Effector CD4-positive, alpha-beta T cell (primary cell): ENCODE results near the gene KIF3C.
"Not testable (repeated sequence)": the region's sequence is repeated elsewhere in the genome, so short reads cannot be mapped to it uniquely, and the experiment has no call there.

ENCODE experiments used
- DNase-seq: peaks from one replicate; pipeline ENCODE4 v3.0.0-alpha.2; 2020

KIF3C gene

GRCh38 chr2:25958611-25959010 lies 23.7 kb downstream of the KIF3C start:
- DNase-seq = not testable (repeated sequence)

GRCh38 chr2:25957743-25958142 lies 24.6 kb downstream of the KIF3C start:
- DNase-seq = no peak

GRCh38 chr2:25955869-25956535 lies 26.3 kb downstream of the KIF3C start:
- DNase-seq = no peak

GRCh38 chr2:25955036-25955435 lies 27.3 kb downstream of the KIF3C start:
- DNase-seq = no peak

GRCh38 chr2:25954199-25954752 lies 28.0 kb downstream of the KIF3C start:
- DNase-seq = no peak

- peak; percentile 57 for DNase-seq
Measured at GRCh38 chr2:25951071-25951547, 31.2 kb downstream of the KIF3C start.

GRCh38 chr2:25948437-25948836 lies 33.9 kb downstream of the KIF3C start:
- no peak for DNase-seq

- DNase-seq = no peak
Measured at GRCh38 chr2:25941042-25941441, 41.3 kb downstream of the KIF3C start.

GRCh38 chr2:25939257-25939668 lies 43.0 kb downstream of the KIF3C start:
- DNase-seq = no peak

- DNase-seq = no peak
Measured at GRCh38 chr2:25938345-25938744, 44.0 kb downstream of the KIF3C start.

GRCh38 chr2:25936889-25937545 lies 45.3 kb downstream of the KIF3C start:
- DNase-seq = no peak

GRCh38 chr2:25933622-25934021 lies 48.7 kb downstream of the KIF3C start:
- DNase-seq = no peak

- no peak for DNase-seq
Measured at GRCh38 chr2:25929789-25930473, 52.4 kb downstream of the KIF3C start.

GRCh38 chr2:25928668-25929067 lies 53.6 kb downstream of the KIF3C start:
- DNase-seq = no peak

GRCh38 chr2:25926984-25927756 lies 55.1 kb downstream of the KIF3C start:
- no peak for DNase-seq

GRCh38 chr2:25922501-25922900 lies 59.8 kb downstream of the KIF3C start:
- DNase-seq = no peak

GRCh38 chr2:25920786-25921415 lies 61.4 kb downstream of the KIF3C start:
- no peak for DNase-seq

GRCh38 chr2:25920336-25920735 lies 62.0 kb downstream of the KIF3C start:
- DNase-seq = no peak

- DNase-seq = no peak
Measured at GRCh38 chr2:25917832-25918231, 64.5 kb downstream of the KIF3C start.

- not testable (repeated sequence) for DNase-seq
Measured at GRCh38 chr2:25917411-25917810, 64.9 kb downstream of the KIF3C start.

- peak; percentile 10 for DNase-seq
Measured at GRCh38 chr2:25915944-25916772, 66.1 kb downstream of the KIF3C start.
